ENCODE results near the gene NANOG.

GRCh38 chr12:7797698-7798398, 8.6 kb downstream of the NANOG start:
- TF ChIP-seq CEBPB (IDR thresholded peaks at IDR 0.05) (no peak), EGR1 (IDR thresholded peaks at IDR 0.05) (no peak)

All from Ishikawa (cell line).